H1 (cell line): ENCODE measurements around the gene NAGA. TPM values are rescaled to one million over a fixed set of nuclear protein-coding genes. Genes with fewer than 3 reads are reported as not detected.

Experiments
- CTCF ChIA-PET: fragments of 300-600 bp; sonication (Branson Sonifier 250); formaldehyde crosslinking; loops from one replicate; lab custom pipeline; 2021; ENCODE audit not compliant: partially characterized antibody; lab: Charles Lee
- POLR2A ChIA-PET: fragments of 300-600 bp; sonication (Branson Sonifier 250); formaldehyde crosslinking; loops from one replicate; lab custom pipeline; 2021; ENCODE audit warnings: inconsistent platforms; ENCODE audit not compliant: partially characterized antibody; lab: Charles Lee
- DNase-seq, 2 experiments: peaks; one replicate each; pipeline versions ENCODE4 v3.0.0 to v3.0.0-alpha.2; 2010 to 2022; ENCODE audit warnings: low spot score in 2 of 2, low read depth in 1 of 2, mixed read lengths in 1 of 2
- FAIRE-seq: peaks from 2 replicates; lab custom pipeline; 2011; peaks lifted over from hg19 to GRCh38; lab: Jason Lieb, UNC
- H2AFZ ChIP-seq: 2 replicates; pipeline ENCODE4 v1.8.1; 2012; ENCODE audit warnings: low read length, inconsistent platforms
- H2AK5ac ChIP-seq: 2 replicates; pipeline ENCODE4 v1.6.1; 2013; ENCODE audit warnings: low read depth, low read length
- H2BK120ac ChIP-seq: replicated peaks from 2 replicates; pipeline ENCODE3; 2013; ENCODE audit warnings: low read depth, low read length, inconsistent platforms
- H2BK12ac ChIP-seq: 2 replicates; pipeline ENCODE4 v1.6.1; 2013; ENCODE audit warnings: low read depth, low read length
- H2BK15ac ChIP-seq: 2 replicates; pipeline ENCODE4 v1.6.1; 2013; ENCODE audit warnings: low read length
- H2BK20ac ChIP-seq: 2 replicates; pipeline ENCODE4 v1.6.1; 2013; ENCODE audit warnings: low read length
- H2BK5ac ChIP-seq: 2 replicates; pipeline ENCODE4 v1.6.1; 2013; ENCODE audit warnings: low read depth, low read length
- H3K14ac ChIP-seq: 2 replicates; pipeline ENCODE4 v1.6.1; 2013; ENCODE audit warnings: inconsistent platforms; ENCODE audit not compliant: insufficient read length
- H3K18ac ChIP-seq: 2 replicates; pipeline ENCODE4 v1.6.1; 2013; ENCODE audit warnings: low read length; ENCODE audit errors: extremely low read depth
- H3K23ac ChIP-seq: 2 replicates; pipeline ENCODE4 v1.6.1; 2013; ENCODE audit warnings: inconsistent platforms; ENCODE audit not compliant: insufficient read length
- H3K23me2 ChIP-seq: 2 replicates; pipeline ENCODE4 v1.6.1; 2013; ENCODE audit warnings: low read depth, low read length
- H3K27ac ChIP-seq: 2 replicates; pipeline ENCODE4 v1.6.1; 2011; ENCODE audit warnings: low read depth, low read length, inconsistent platforms
- H3K27me3 ChIP-seq, 4 experiments: replicated peaks in 1 of 4; 1 replicate in 1 of 4; 2 replicates in 3 of 4; pipeline versions ENCODE4 v1.6.1 to v1.8.1; 2011 to 2013; ENCODE audit warnings: low read length in 3 of 4, mild to moderate bottlenecking in 3 of 4, inconsistent platforms in 2 of 4, mixed read lengths in 2 of 4, moderate library complexity in 1 of 4; ENCODE audit not compliant: control insufficient read depth in 3 of 4, insufficient read depth in 3 of 4; ENCODE audit errors: extremely low read depth in 1 of 4
- H3K36me3 ChIP-seq, 4 experiments: 2 replicates each; pipeline versions ENCODE4 v1.6.1 to v1.8.1; 2011 to 2013; ENCODE audit warnings: mild to moderate bottlenecking in 4 of 4, low read length in 3 of 4, moderate library complexity in 2 of 4, control low read depth in 1 of 4, inconsistent platforms in 1 of 4; ENCODE audit not compliant: insufficient read depth in 4 of 4, control insufficient read depth in 2 of 4
- H3K4ac ChIP-seq: replicated peaks from 2 replicates; pipeline ENCODE3; 2013; ENCODE audit warnings: low read length, low read depth, mixed read lengths, inconsistent platforms; ENCODE audit not compliant: insufficient read length
- H3K4me1 ChIP-seq, 4 experiments: replicated peaks in 1 of 4; 1 replicate in 1 of 4; 2 replicates in 3 of 4; pipeline versions ENCODE4 v1.6.1 to v1.8.1; 2011 to 2013; ENCODE audit warnings: low read length in 3 of 4, inconsistent platforms in 2 of 4, mixed read lengths in 1 of 4; ENCODE audit not compliant: insufficient read depth in 4 of 4, control insufficient read depth in 3 of 4
- H3K4me2 ChIP-seq, 2 experiments: 2 replicates each; pipeline versions ENCODE4 v1.6.1 to v1.8.1; 2011 to 2013; ENCODE audit warnings: low read depth in 2 of 2, low read length in 2 of 2, control low read depth in 1 of 2, inconsistent platforms in 1 of 2, mild to moderate bottlenecking in 1 of 2; ENCODE audit not compliant: insufficient read depth in 1 of 2
- H3K4me3 ChIP-seq, 4 experiments: fragments of 200-600, 300-600 bp in 1 of 4; sonication (generic), shearing (Covaris generic), sonication (Bioruptor Twin) in 1 of 4; 2 replicates each; pipeline versions ENCODE4 v1.5.1 to v1.8.1; 2011 to 2016; ENCODE audit warnings: low read length in 4 of 4, low read depth in 3 of 4, control low read depth in 2 of 4, inconsistent platforms in 2 of 4, mild to moderate bottlenecking in 2 of 4, mixed read lengths in 1 of 4, moderate library complexity in 1 of 4; ENCODE audit not compliant: insufficient read depth in 2 of 4; ENCODE audit errors: extremely low read depth in 1 of 4
- H3K56ac ChIP-seq: replicated peaks from 2 replicates; pipeline ENCODE3; 2013; ENCODE audit warnings: low read depth, mild to moderate bottlenecking, mixed read lengths, low read length, inconsistent platforms; ENCODE audit not compliant: insufficient read length
- H3K79me1 ChIP-seq: 2 replicates; pipeline ENCODE4 v1.6.1; 2013; ENCODE audit warnings: low read depth, low read length, control low read depth
- H3K79me2 ChIP-seq, 2 experiments: 2 replicates each; pipeline versions ENCODE4 v1.6.1 to v1.8.1; 2012 to 2013; ENCODE audit warnings: low read length in 2 of 2, mild to moderate bottlenecking in 2 of 2, inconsistent platforms in 1 of 2; ENCODE audit not compliant: insufficient read depth in 2 of 2, control insufficient read depth in 1 of 2
- H3K9ac ChIP-seq, 4 experiments: replicated peaks in 1 of 4; 1 replicate in 1 of 4; 2 replicates in 3 of 4; pipeline versions ENCODE4 v1.6.1 to v1.8.1; 2011 to 2013; ENCODE audit warnings: low read depth in 3 of 4, low read length in 3 of 4, control low read depth in 2 of 4, mild to moderate bottlenecking in 2 of 4, moderate library complexity in 2 of 4, inconsistent platforms in 1 of 4; ENCODE audit errors: extremely low read depth in 1 of 4
- H3K9me3 ChIP-seq, 2 experiments: 2 replicates each; pipeline versions ENCODE4 v1.6.1 to v1.8.1; 2012 to 2013; ENCODE audit warnings: mild to moderate bottlenecking in 2 of 2, moderate library complexity in 2 of 2, control low read depth in 1 of 2, inconsistent platforms in 1 of 2, low read depth in 1 of 2, low read length in 1 of 2, mixed read lengths in 1 of 2; ENCODE audit not compliant: insufficient read depth in 2 of 2
- H4K20me1 ChIP-seq, 2 experiments: replicated peaks in 1 of 2; 2 replicates each; pipeline versions ENCODE3 to v1.8.1; 2011 to 2013; ENCODE audit warnings: inconsistent platforms in 2 of 2, low read length in 2 of 2, mild to moderate bottlenecking in 1 of 2; ENCODE audit not compliant: insufficient read depth in 2 of 2, control insufficient read depth in 1 of 2
- H4K5ac ChIP-seq: 2 replicates; pipeline ENCODE4 v1.6.1; 2013; ENCODE audit warnings: low read length, low read depth, mixed read lengths, inconsistent platforms; ENCODE audit not compliant: insufficient read length
- H4K8ac ChIP-seq: 2 replicates; pipeline ENCODE4 v1.8.0; 2013; ENCODE audit warnings: mild to moderate bottlenecking, moderate library complexity, low read length, inconsistent platforms; ENCODE audit not compliant: insufficient read depth; ENCODE audit errors: extremely low read depth
- H4K91ac ChIP-seq: replicated peaks from 2 replicates; pipeline ENCODE3; 2013; ENCODE audit warnings: low read length, mixed read lengths, inconsistent platforms; ENCODE audit not compliant: insufficient read length
- ATF2 ChIP-seq: IDR thresholded peaks from 2 replicates; pipeline ENCODE4 v1.6.1; 2012; ENCODE audit warnings: low read length, inconsistent platforms
- CBX5 ChIP-seq: fragments of 300-800, 300-1000 bp; sonication (generic); IDR thresholded peaks from 2 replicates; pipeline ENCODE4 v1.7.1; 2016; ENCODE audit warnings: antibody characterized with exemption, low read length, low read depth
- EZH2 ChIP-seq: fragments of 200-600 bp; sonication (generic); IDR thresholded peaks from 2 replicates; pipeline ENCODE4 v1.7.1; 2012; ENCODE audit warnings: low read depth, mild to moderate bottlenecking, moderate library complexity, low read length, inconsistent platforms; ENCODE audit not compliant: severe bottlenecking
- JUN ChIP-seq: IDR thresholded peaks from 2 replicates; pipeline ENCODE4 v1.6.1; 2011; ENCODE audit warnings: low read depth, mild to moderate bottlenecking, improper control_type of control experiment, low read length
- JUND ChIP-seq: IDR thresholded peaks from 2 replicates; pipeline ENCODE4 v1.6.1; 2011; ENCODE audit warnings: mild to moderate bottlenecking, improper control_type of control experiment, low read length
- MAFK ChIP-seq: IDR thresholded peaks from 2 replicates; pipeline ENCODE4 v1.6.1; 2012; ENCODE audit warnings: low read depth, mild to moderate bottlenecking, improper control_type of control experiment, low read length
- NRF1 ChIP-seq: IDR thresholded peaks from 2 replicates; pipeline ENCODE4 v1.6.1; 2011; ENCODE audit warnings: mild to moderate bottlenecking, low read depth, low read length, improper control_type of control experiment
- SAP30 ChIP-seq: fragments of 300-600 bp; sonication (generic); IDR thresholded peaks from 2 replicates; pipeline ENCODE4 v1.7.1; 2012; ENCODE audit warnings: low read length, moderate library complexity, mild to moderate bottlenecking, inconsistent platforms; ENCODE audit not compliant: insufficient read depth, insufficient replicate concordance
- USF2 ChIP-seq: IDR thresholded peaks from 2 replicates; pipeline ENCODE4 v1.6.1; 2011; ENCODE audit warnings: low read length, improper control_type of control experiment
- WGBS, 2 experiments: shearing (Covaris generic) in 1 of 2; methylation state at CpG; one replicate each; pipeline versions ENCODE4 v1.1.6 to v1.1.7; 2013 to 2015; ENCODE audit warnings: low lambda C conversion rate in 2 of 2, mixed read lengths in 2 of 2, inconsistent platforms in 1 of 2, low coverage in 1 of 2, missing lambda C conversion rate in 1 of 2; ENCODE audit not compliant: insufficient replicate concordance in 2 of 2, insufficient coverage in 1 of 2, insufficient read length in 1 of 2; ENCODE audit errors: extremely low coverage in 1 of 2, missing lambda C conversion rate in 1 of 2; 5-methylcytosine and 5-hydroxymethylcytosine counted together
- polyA plus RNA-seq, 7 experiments: library from polyadenylated mRNA; depleted of rRNA in 3 of 7; stranded (reverse) in 5 of 7; unstranded in 2 of 7; fragments of >200 nt in 5 of 7; fragments of 200-250 nt in 2 of 7; gene quantifications; 1 replicate in 5 of 7; 2 replicates in 1 of 7; 4 replicates in 1 of 7; pipeline versions ENCODE4 v1.2.1 to v1.2.3, GENCODE V29; 2011 to 2013; ENCODE audit warnings: missing spikeins in 2 of 7, mixed read lengths in 2 of 7
- total RNA-seq: library from RNA; stranded (reverse); fragmentation: NEBNext Ultra II Directional; extraction: Animal tissue kit (Norgen Biotek cat#: 25700); gene quantifications from 2 replicates; pipeline ENCODE4 v1.2.1, GENCODE V29; 2021

NAGA gene
- total and polyA plus RNA-seq, 2 of the 8 experiments (the other 6 are each of a cell fraction or from before 2014, with no cell fraction given): 14.8 to 30.7 TPM

DNA sequence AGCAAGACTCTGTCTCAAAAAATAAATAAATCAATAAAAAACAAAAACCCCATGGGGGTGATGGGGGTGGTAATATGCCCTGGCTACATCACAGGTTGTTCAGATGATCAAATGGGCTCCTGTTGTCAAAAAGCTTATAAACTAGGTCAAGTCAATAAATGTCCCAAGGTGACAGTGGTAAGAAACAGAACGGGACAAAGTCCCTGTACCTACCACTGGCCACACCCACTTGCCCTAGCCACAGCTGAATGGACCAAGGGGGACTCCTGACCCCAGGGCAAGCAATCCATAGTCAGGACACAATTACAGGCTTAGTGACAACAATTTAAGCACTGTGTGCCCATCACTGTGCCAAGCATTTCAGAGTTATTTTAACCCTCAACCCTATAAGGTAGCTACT, 6.0 kb downstream of the NAGA start:
- no peaks in the 10 kb centered on the region for H3K79me2 ChIP-seq
- H3K9me3 ChIP-seq: no peaks in the 10 kb centered on the region
- no peak overlapping the region for H3K56ac ChIP-seq
- no peak overlapping the region for H3K4me3 ChIP-seq
- no peak overlapping the region for H4K8ac ChIP-seq
- peak overlapping the region; percentile 88; the same call in 1 of the 2 replicates for H2BK12ac ChIP-seq
- no peak overlapping the region for H2BK120ac ChIP-seq
- H2AFZ ChIP-seq: no peak overlapping the region
- H3K23me2 ChIP-seq: 0 out of 2 replicates have a peak, but pooled peaks cover under 1% of the 10 kb centered on the region
- POLR2A ChIA-PET: interaction anchor here (0.6 to 1.7 kb wide), 6 partner anchors 11 to 351 kb away, joined by 3 to 17 read pairs (median 4); partner anchors contain the start of genes CCDC134 and NDUFA6
- 95% methylated on average over 1 of the region's 1 CpG; no CpG with 5 or more reads in 1 of the 2 experiments for WGBS, 2 experiments
- FAIRE-seq (no peak), DNase-seq (peak in 1 of 2 experiments; percentile 11)
- no peak overlapping the region for H3K27ac ChIP-seq
- H3K79me1 ChIP-seq: no peaks in the 10 kb centered on the region
- H3K4ac ChIP-seq: peak overlapping the region; percentile 13
- no peak overlapping the region for H4K5ac ChIP-seq
- 0 out of 2 replicates have a peak overlapping the region, but pooled peaks have one; percentile 29 for H2BK15ac ChIP-seq
- H3K18ac ChIP-seq: peak overlapping the region; percentile 55; the same call in 1 of the 2 replicates
- H2BK20ac ChIP-seq: peak overlapping the region; percentile 53; the same call in 1 of the 2 replicates
- H2AK5ac ChIP-seq: peak overlapping the region; percentile 89; the same call in 1 of the 2 replicates
- H2BK5ac ChIP-seq: peak overlapping the region; percentile 99; the same call in 1 of the 2 replicates
- peaks cover 0 to 3% of the 10 kb centered on the region in 2 experiments for H4K20me1 ChIP-seq
- no peak overlapping the region for H4K91ac ChIP-seq
- peaks cover 0 to 14% (median 9%) of the 10 kb centered on the region in 4 experiments; a peak in 4 of 7 replicates for H3K4me1 ChIP-seq
- peaks cover 0 to 4% (median 3%) of the 10 kb centered on the region in 4 experiments; a peak in 3 of 8 replicates for H3K36me3 ChIP-seq
- H3K4me2 ChIP-seq: peak overlapping the region in 1 of 2 experiments; percentile 63; a peak in 2 of 4 replicates
- no peak overlapping the region for H3K23ac ChIP-seq
- no peaks in the 10 kb centered on the region; a peak in 1 of 7 replicates for H3K27me3 ChIP-seq
- H3K14ac ChIP-seq: no peak overlapping the region
- CTCF ChIA-PET: interaction anchor here (0.9 to 1.9 kb wide), 6 partner anchors 18 to 99 kb away, joined by 3 to 5 read pairs (median 4); partner anchors contain the start of gene NDUFA6
- H3K9ac ChIP-seq: no peak overlapping the region
- TF ChIP-seq EZH2: no peak
- TF ChIP-seq MAFK: no peak
- TF ChIP-seq USF2: no peak
- no peak for TF ChIP-seq JUND
- no peak for TF ChIP-seq SAP30
- no peak for TF ChIP-seq JUN
- TF ChIP-seq CBX5: no peak
- TF ChIP-seq NRF1: no peak
- no peak for TF ChIP-seq ATF2
